ENCODE measurements around the gene PLEKHG2. TPM values are rescaled to one million over a fixed set of nuclear protein-coding genes. Genes with fewer than 3 reads are reported as not detected.

Gene PLEKHG2
- total and polyA plus RNA-seq, 9 of the 15 experiments (the other 6 are each of a cell fraction or from before 2014, with no cell fraction given): 0.98 to 45.7 (median 9.8) TPM

- TF ChIP-seq, protein P1, sequence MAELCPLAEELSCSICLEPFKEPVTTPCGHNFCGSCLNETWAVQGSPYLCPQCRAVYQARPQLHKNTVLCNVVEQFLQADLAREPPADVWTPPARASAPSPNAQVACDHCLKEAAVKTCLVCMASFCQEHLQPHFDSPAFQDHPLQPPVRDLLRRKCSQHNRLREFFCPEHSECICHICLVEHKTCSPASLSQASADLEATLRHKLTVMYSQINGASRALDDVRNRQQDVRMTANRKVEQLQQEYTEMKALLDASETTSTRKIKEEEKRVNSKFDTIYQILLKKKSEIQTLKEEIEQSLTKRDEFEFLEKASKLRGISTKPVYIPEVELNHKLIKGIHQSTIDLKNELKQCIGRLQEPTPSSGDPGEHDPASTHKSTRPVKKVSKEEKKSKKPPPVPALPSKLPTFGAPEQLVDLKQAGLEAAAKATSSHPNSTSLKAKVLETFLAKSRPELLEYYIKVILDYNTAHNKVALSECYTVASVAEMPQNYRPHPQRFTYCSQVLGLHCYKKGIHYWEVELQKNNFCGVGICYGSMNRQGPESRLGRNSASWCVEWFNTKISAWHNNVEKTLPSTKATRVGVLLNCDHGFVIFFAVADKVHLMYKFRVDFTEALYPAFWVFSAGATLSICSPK (IDR thresholded peaks at IDR 0.05; ENCODE audit: borderline replicate concordance): peak; percentile 48; the same call in 1 of the 2 replicates
- peak; percentile 51 for TF ChIP-seq BRD9 (IDR thresholded peaks at IDR 0.05; ENCODE audit: low read depth, partially characterized antibody)
- TF ChIP-seq ZEB2 (IDR thresholded peaks at IDR 0.05): no peak; the same call in 1 of the 2 replicates
- TF ChIP-seq ZNF695 (CRISPR knock-in tag; IDR thresholded peaks at IDR 0.05): no peak
- TF ChIP-seq MAFF (IDR thresholded peaks at IDR 0.05; ENCODE audit: low read length): no peak
- TF ChIP-seq MYC (IDR thresholded peaks at IDR 0.05; ENCODE audit: low read depth, low read length): 0 out of 2 replicates have a peak, but pooled peaks have one; percentile 8
- TF ChIP-seq MYC (CRISPR knock-in tag; IDR thresholded peaks at IDR 0.05; ENCODE audit: borderline replicate concordance, low read depth): no peak
- TF ChIP-seq RNF219 (CRISPR knock-in tag; IDR thresholded peaks at IDR 0.05): no peak
These were observed 6.4 kb upstream of the PLEKHG2 start (continued) for GRCh38 chr19:39405958-39406655.
